ENCODE data around the gene DNAH17.

DNAH17 gene

GRCh38 chr17:78556812-78557211 lies 20.4 kb downstream of the DNAH17 start:
- no peaks in the 10 kb centered on the region for H3K36me3 Mint-ChIP-seq (ENCODE audit: low read depth)
- no peak overlapping the region for H3K4me3 Mint-ChIP-seq
- no peaks in the 10 kb centered on the region for H3K9me3 Mint-ChIP-seq
- H3K27ac Mint-ChIP-seq: no peak overlapping the region
- H3K4me1 Mint-ChIP-seq (ENCODE audit: low read depth): no peaks in the 10 kb centered on the region
- peaks cover 4% of the 10 kb centered on the region for H3K27me3 Mint-ChIP-seq (ENCODE audit: low read depth)

- no peak overlapping the region for H3K4me3 Mint-ChIP-seq
- no peaks in the 10 kb centered on the region for H3K9me3 Mint-ChIP-seq
- H3K27ac Mint-ChIP-seq: no peak overlapping the region
- H3K27me3 Mint-ChIP-seq (ENCODE audit: low read depth): peaks cover 4% of the 10 kb centered on the region
- H3K4me1 Mint-ChIP-seq (ENCODE audit: low read depth): no peaks in the 10 kb centered on the region
- H3K36me3 Mint-ChIP-seq (ENCODE audit: low read depth): no peaks in the 10 kb centered on the region
These were observed 21.3 kb downstream of the DNAH17 start for GRCh38 chr17:78555746-78556401.

GRCh38 chr17:78550464-78550863 lies 26.7 kb downstream of the DNAH17 start:
- Mint-ChIP-seq H3K27me3 (ENCODE audit: low read depth) (peaks cover 4% of the 10 kb centered on the region), H3K27ac (no peak overlapping the region), H3K9me3 (no peaks in the 10 kb centered on the region), H3K4me1 (ENCODE audit: low read depth) (no peaks in the 10 kb centered on the region), H3K4me3 (no peak overlapping the region), H3K36me3 (ENCODE audit: low read depth) (no peaks in the 10 kb centered on the region)

GRCh38 chr17:78548725-78549124 lies 28.5 kb downstream of the DNAH17 start:
- Mint-ChIP-seq H3K36me3 (ENCODE audit: low read depth) (no peaks in the 10 kb centered on the region), H3K9me3 (no peaks in the 10 kb centered on the region), H3K4me3 (no peak overlapping the region), H3K27me3 (ENCODE audit: low read depth) (peaks cover 4% of the 10 kb centered on the region), H3K4me1 (ENCODE audit: low read depth) (no peaks in the 10 kb centered on the region), H3K27ac (no peak overlapping the region)

- Mint-ChIP-seq H3K4me3 (no peak overlapping the region), H3K27ac (no peak overlapping the region), H3K9me3 (no peaks in the 10 kb centered on the region), H3K36me3 (ENCODE audit: low read depth) (no peaks in the 10 kb centered on the region), H3K4me1 (ENCODE audit: low read depth) (no peaks in the 10 kb centered on the region), H3K27me3 (ENCODE audit: low read depth) (peaks cover 4% of the 10 kb centered on the region)
These were observed 30.2 kb downstream of the DNAH17 start for GRCh38 chr17:78547035-78547434.

GRCh38 chr17:78546476-78546875 lies 30.7 kb downstream of the DNAH17 start:
- Mint-ChIP-seq H3K4me1 (ENCODE audit: low read depth) (peaks cover 2% of the 10 kb centered on the region), H3K4me3 (no peak overlapping the region), H3K36me3 (ENCODE audit: low read depth) (no peaks in the 10 kb centered on the region), H3K27me3 (ENCODE audit: low read depth) (peaks cover 4% of the 10 kb centered on the region), H3K27ac (no peak overlapping the region), H3K9me3 (no peaks in the 10 kb centered on the region)

- Mint-ChIP-seq H3K27me3 (ENCODE audit: low read depth) (peaks cover 4% of the 10 kb centered on the region), H3K9me3 (no peaks in the 10 kb centered on the region), H3K4me1 (ENCODE audit: low read depth) (peaks cover 2% of the 10 kb centered on the region), H3K4me3 (no peak overlapping the region), H3K36me3 (ENCODE audit: low read depth) (no peaks in the 10 kb centered on the region), H3K27ac (no peak overlapping the region)
These were observed 32.1 kb downstream of the DNAH17 start for GRCh38 chr17:78544881-78545755.

- no peaks in the 10 kb centered on the region for H3K36me3 Mint-ChIP-seq (ENCODE audit: low read depth)
- H3K4me3 Mint-ChIP-seq: no peak overlapping the region
- peak overlapping the region; percentile 23 for H3K27ac Mint-ChIP-seq
- H3K9me3 Mint-ChIP-seq: no peaks in the 10 kb centered on the region
- no peaks in the 10 kb centered on the region for H3K27me3 Mint-ChIP-seq (ENCODE audit: low read depth)
- H3K4me1 Mint-ChIP-seq (ENCODE audit: low read depth): peaks cover 8% of the 10 kb centered on the region
These were observed 35.5 kb downstream of the DNAH17 start for GRCh38 chr17:78541488-78542206.

- H3K4me3 Mint-ChIP-seq: no peak overlapping the region
- no peaks in the 10 kb centered on the region for H3K27me3 Mint-ChIP-seq (ENCODE audit: low read depth)
- H3K27ac Mint-ChIP-seq: no peak overlapping the region
- no peaks in the 10 kb centered on the region for H3K9me3 Mint-ChIP-seq
- H3K36me3 Mint-ChIP-seq (ENCODE audit: low read depth): no peaks in the 10 kb centered on the region
- H3K4me1 Mint-ChIP-seq (ENCODE audit: low read depth): peaks cover 23% of the 10 kb centered on the region
These were observed 37.4 kb downstream of the DNAH17 start for GRCh38 chr17:78539781-78540180.

GRCh38 chr17:78538033-78538776 lies 39.0 kb downstream of the DNAH17 start:
- Mint-ChIP-seq H3K9me3 (no peaks in the 10 kb centered on the region), H3K4me1 (ENCODE audit: low read depth) (peaks cover 34% of the 10 kb centered on the region), H3K27ac (peak overlapping the region; percentile 49), H3K27me3 (ENCODE audit: low read depth) (no peaks in the 10 kb centered on the region), H3K36me3 (ENCODE audit: low read depth) (no peaks in the 10 kb centered on the region), H3K4me3 (no peak overlapping the region)

- no peaks in the 10 kb centered on the region for H3K27me3 Mint-ChIP-seq (ENCODE audit: low read depth)
- H3K36me3 Mint-ChIP-seq (ENCODE audit: low read depth): no peaks in the 10 kb centered on the region
- H3K4me3 Mint-ChIP-seq: no peak overlapping the region
- H3K4me1 Mint-ChIP-seq (ENCODE audit: low read depth): peaks cover 39% of the 10 kb centered on the region
- no peak overlapping the region for H3K27ac Mint-ChIP-seq
- H3K9me3 Mint-ChIP-seq: no peaks in the 10 kb centered on the region
These were observed 39.9 kb downstream of the DNAH17 start for GRCh38 chr17:78537217-78537860.

- no peaks in the 10 kb centered on the region for H3K9me3 Mint-ChIP-seq
- no peaks in the 10 kb centered on the region for H3K36me3 Mint-ChIP-seq (ENCODE audit: low read depth)
- H3K27ac Mint-ChIP-seq: peak overlapping the region; percentile 81
- peaks cover 37% of the 10 kb centered on the region for H3K4me1 Mint-ChIP-seq (ENCODE audit: low read depth)
- peak overlapping the region; percentile 36 for H3K4me3 Mint-ChIP-seq
- no peaks in the 10 kb centered on the region for H3K27me3 Mint-ChIP-seq (ENCODE audit: low read depth)
These were observed 41.7 kb downstream of the DNAH17 start for GRCh38 chr17:78535273-78536197.

All from T-helper 1 cell treated with Interleukin-12 subunit alpha and Interleukin-12 subunit beta and Interleukin-4 antibody, amounts not matched to agents 30 μg/mL and 1 μg/mL, for 36 hours (primary cell).